ENCODE data around the gene MYL12A.
"Not testable (repeated sequence)": the region's sequence is repeated elsewhere in the genome, so short reads cannot be mapped to it uniquely, and the experiment has no call there.

MYL12A gene

DNA sequence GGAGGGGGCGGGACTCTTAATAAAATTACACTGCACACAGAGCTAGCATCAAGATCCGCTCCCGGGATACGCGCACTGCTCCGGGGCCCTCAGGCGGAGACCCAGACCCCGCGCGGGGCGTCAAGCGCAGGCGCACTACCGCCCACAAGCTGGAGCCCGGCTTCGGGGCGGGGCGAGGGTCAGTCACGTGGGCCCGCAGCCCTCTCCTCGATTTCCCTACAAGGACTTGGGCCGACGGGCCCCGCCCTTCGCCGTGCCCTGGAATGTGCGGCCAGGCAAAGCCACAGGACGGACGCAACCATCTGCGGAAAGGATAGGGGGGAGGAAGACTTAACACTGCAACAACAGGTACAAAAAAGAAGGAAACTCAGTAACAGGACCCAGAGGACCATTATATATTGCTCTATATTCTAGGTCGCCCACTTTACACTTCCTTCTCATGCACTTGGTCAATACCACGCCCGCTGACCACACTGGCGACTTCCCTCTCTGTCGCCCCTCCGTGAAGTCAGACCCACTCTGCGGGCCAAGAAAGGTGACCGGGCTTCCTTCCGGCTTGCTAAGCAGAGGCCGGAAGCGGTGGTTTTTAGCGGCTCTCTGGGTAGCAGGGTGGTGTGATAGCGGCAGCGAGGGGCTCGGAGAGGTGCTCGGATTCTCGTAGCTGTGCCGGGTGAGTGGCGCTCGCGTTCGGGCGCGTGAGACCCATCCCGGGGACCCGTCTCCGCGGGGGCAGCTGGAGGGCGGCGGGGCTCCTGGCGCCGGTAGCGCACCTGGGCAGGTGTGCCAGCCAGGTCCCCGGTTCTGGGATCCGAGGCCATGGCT, at the start of gene MYL12A:
Gene MYL12A (plus strand): TSS at position 562 of the 822 bp plus-strand sequence. CDS start 5,447 bp downstream, outside the sequence.
- peak; percentile 93 for FAIRE-seq

DNA sequence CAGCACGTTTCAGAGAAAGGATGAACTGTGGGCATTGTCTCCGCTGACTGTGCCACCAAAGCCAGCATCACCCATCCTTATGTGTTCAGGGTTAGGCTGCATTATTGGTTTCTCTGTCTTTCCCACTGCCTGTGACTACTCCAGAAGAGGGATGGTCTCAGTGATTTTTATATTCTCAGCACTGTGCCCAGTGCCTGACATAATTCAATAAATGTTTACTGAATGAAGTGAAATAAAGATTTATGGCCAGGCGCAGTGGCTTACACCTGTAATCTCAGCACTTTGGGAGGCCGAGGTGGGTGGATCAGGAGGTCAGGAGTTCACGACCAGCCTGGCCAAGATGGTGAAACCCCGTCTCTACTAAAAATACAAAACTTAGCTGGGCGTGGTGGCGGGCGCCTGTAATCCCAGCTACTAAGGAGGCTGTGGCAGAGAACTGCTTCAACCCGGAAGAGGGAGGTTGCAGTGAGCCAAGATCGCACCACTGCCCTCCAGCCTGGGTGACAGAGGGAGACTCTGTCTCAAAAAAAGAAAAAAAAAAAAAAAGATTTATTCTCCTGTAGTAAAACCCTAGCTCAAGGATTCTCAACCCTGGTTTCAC, 49.2 kb upstream of the MYL12A start:
- FAIRE-seq: not testable (repeated sequence)

DNA sequence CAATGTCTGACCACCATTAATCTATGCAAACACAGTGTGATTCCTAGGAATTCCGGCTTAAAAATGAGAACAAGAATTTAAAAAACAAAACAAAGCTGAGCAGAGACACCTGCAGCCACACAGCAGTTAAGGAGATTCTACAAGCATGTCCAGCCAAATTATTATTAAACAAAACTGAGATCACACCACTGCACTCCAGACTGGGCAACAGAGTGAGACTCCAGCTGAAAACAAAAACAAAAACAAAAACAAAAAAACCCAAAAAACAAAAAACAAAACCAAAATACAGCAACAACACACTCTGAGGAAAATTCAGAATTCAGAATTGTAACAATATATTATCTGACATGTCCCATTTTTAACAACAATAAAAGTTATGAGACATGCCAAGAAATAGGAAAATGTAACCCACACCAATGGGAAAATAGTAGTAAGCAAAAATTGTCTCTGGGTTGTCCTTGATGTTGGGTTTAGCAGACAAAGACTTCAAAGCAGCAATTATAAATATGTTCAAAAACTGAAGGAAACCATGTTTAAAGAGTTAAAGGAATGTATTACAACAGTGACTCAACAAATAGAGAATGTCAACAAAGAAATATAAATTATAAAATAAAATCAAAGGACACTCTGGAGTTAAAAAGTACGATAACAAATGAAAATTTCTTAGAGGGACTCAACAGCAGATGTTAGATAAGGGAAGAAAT, 47.5 kb upstream of the MYL12A start:
- no peak for FAIRE-seq

DNA sequence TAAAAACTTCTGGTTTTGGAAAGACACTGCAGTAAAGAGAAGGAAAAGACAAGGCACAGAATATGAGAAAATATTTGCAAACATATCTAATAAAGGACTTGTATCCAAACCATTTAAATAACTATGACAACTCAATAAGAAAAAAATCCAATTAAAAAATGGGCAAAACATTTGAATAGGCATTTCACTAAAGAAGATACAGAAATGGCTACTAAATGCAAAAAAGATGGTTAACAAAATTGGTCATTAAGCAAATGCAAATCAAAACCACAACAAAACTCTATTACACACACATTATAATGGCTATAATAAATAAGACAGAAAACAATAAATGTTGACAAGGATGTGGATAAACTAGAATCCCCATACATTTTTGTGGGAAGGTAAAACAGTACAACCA, 42.4 kb upstream of the MYL12A start:
- FAIRE-seq: peak; percentile 41

DNA sequence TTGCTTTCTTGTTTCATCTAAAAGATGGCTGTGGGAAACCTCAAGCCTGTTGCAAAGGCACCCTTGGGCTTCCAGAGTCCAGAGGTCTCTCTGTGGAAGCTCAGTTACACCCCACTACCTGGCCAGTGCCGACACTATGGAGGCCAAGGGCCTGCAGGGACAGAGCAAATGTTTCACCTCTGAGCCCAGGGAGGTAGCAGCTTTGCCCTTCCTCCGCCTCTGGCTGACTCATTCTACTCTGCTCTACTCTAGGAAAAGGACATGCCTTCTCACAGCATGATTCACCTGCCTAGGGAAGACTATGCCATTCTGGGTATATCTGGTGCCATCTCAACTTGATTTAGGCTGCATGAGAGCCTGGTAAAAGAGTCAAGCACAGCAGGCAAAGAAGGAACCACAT, 40.0 kb upstream of the MYL12A start:
- no peak for FAIRE-seq

DNA sequence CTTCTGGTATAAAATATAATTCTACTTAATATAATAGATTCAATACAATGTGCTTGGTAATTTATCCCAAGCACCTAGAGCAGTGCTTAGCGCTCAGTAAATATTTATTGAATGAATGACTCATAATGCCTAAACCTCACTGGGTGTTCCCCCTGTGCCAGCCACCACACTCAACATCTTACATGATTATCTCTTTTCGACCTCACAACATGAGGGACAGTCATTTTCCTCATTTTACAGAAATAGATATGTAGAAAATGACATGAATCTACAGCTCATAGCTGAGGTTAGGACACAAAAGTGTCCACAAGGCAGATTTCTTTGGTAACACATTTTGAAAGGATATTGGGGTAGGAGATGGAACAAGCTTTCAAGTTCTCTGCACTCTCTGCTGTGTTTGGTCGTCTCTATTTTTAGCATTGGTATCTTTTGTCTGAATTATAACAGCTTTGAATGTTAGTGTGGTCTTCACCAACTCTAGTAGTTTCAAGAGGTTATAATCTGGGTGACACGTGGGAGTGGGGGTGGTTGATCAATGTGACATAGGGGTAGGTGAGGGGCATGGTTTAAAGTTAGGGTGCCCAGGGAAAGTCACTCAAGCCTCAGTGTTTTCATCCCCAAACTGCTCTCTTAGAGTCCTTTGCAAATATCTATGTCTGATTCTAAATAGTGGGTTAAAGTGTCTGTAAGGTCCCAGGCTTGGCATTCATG, 37.6 kb upstream of the MYL12A start:
- FAIRE-seq: no peak

DNA sequence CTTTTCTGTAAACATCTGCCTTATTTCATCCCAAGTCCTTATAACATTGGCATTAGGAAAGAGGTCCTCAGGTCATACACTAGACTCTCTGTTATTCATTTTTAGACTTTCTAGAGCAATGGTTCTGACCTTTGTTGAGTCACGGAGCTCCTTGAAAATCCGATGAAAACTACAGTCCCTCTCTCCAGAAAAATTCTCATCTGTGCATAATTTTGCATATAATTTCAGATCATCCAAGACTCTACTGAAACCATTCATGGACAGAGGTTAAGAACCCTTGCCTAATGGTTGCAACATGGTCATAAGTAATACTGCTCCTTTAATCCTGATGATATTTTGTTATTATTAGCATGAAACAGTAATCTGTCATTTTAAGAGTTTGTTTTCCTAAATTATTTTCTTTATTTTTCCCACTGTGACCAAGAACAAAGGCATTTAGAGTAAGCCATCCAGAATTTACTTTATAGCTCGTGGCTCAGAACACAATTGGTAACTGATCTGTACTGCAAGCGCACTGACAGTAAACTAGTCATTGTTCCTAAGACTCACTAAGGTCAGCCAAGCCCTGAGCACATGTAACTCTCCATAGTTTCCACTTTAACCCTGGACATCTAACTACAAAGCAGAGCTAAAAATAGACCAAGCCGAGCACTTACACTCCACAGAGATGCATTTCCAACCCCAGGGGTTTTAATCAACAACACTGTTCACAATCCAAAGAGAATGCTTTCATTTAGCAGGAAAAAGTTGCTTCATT, 36.2 kb upstream of the MYL12A start:
- FAIRE-seq: no peak

DNA sequence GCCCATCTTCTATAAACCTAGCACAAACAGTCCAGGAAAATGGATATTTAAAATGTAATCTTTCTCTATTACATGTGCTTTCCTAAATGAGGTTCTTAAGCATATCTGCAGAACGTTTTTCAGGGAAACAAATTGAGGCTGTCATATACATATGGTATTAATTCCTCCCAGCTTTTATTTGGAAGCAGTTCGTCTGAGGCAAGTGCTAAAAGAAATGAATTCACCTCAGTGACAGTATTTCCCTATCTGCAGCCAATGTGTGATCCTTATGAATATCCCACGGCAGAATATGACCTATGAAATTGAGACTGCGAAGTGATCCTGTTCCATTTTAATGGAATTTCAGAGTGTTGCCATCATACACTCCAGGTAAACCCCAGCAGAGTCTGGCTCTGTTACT, 34.9 kb upstream of the MYL12A start:
- FAIRE-seq: no peak

DNA sequence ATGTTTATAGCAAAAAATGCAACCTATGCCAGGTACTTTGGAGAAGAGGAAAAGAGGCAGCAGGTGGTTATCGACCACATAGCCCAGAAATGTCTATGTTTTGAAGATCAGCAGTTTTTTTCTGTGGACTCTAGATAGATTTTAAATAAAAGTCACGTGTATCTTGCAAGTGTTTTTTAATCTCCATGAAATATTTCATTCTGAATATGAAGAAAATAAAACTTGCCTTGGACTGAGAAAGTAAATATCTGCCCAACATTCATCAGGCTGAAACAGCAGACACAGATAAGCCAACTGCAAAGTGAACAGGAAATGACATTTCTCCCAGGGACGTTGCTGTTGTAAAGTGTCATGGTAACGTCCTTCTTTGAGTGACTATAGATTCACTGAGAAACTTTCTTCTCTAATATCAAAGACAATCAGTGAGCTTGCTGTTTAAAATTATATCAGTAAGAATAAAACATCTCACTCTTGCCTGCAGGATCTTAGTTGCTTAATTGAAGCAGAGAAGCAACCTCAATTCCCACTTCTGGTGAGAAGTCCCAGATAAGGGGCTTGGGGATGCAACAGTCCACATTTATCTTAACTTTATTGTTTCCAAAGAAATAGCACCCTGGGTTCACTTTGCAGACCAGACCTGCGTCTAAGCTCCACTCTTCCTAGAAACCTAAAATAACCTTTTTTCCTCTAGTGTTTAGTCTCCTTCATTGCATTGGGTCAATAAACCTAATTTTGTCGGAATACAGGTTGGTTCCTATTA, 34.1 kb upstream of the MYL12A start:
- FAIRE-seq: no peak

DNA sequence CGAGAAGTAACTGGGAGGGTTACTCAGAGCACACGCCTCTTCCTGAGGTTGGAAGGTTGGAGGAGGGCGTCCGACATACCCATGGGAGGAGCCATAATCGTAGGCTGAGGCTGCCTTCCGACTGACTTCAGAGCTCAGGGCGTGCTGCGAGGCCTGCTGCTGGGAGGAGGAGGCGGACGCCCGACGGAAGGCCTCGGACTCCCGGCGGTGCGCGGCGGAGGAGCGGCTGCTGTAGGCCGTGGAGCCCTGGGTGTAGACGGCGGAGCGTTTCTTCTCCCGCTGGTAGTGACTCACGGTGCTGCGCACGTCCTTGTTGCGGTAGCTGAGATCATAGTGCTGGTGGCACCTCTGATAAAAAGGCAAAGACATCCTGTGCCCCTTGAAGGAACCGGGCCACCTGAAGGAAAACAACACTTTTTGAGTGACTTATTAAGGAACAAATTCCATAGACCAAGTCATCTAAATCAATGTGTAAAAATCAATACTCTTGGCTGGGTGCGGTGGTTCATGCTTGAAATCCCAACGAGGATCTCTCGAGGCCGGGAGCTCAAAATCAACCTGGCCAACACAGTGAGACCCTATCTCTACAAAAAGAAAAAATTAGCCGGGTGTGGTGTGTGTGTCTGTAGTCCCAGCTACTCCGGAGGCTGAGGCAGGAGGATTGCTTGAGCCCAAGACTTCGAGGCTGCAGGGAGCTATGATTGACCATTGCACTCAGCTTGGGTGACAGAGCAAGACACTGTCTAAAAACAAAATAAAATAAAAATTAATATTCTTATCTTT, 32.6 kb upstream of the MYL12A start:
- FAIRE-seq: no peak

DNA sequence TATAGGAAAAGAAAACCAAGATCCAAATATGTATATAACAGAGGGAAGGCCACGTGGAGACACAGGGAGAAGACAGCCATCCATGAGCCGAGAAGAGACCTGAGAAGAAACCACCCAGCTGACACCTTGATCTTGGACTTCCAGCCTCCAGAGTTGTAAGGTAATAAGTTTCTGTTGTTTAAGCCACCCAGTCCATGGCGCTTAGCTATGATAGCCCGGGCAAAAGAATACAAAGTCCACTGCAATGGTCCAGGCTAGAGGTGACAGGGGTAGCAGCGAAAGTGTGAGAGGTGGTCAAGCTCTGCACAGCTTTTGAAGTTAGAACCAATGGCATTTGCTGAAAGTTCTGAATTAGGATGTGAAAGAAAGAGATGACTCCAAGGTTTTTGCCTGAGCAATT, 30.6 kb upstream of the MYL12A start:
- FAIRE-seq: no peak

DNA sequence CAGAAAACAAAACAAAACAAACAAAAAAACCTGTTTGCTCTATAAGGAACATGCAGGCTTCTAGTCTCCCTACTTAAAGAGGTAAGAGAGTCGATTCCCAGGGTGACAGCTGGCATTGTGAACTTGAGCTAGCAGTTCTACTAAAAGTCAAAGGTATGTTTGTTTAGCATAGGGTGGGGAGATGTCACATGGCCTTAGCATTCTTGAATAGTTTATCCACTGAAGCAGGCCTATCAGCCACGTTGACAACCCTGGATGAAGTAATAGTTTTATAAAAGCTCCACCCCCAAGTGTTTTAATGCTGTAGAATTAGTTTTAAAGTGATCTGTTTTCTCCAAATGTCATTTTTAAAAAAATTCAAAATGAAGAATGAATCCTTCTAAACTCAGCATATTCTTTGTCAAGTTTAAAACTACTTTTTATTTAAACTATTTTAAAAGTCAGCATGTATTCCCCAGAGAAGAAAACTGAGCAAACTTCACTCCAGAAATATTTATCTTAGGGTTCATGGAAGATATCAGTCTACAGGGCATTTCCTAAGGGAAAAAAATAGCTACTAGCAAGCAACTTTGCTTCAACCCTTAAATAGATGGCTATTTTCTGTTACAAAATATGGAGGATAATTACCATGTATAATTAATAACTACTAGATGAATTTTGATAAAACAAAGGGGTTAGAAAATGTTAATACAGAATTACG, 29.5 kb upstream of the MYL12A start:
- no peak for FAIRE-seq

DNA sequence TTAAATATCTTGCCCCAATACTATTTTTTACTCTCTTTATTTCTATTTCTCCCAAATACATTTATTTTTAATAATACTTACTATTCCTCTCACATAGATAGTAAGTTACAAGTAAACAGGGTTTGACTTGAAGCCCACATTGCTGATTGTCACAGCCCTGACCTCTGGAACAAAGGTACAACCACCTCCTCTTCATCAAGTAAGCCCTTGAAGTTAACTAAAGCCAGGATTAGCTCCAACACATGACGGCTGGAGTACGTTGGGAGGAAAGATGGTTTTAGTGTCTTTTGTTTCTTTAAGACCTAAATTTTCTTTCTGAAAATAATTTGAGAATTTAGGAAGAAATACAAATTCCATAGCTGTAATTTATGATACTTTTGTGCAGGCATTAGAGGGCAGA, 28.8 kb upstream of the MYL12A start:
- FAIRE-seq: no peak

DNA sequence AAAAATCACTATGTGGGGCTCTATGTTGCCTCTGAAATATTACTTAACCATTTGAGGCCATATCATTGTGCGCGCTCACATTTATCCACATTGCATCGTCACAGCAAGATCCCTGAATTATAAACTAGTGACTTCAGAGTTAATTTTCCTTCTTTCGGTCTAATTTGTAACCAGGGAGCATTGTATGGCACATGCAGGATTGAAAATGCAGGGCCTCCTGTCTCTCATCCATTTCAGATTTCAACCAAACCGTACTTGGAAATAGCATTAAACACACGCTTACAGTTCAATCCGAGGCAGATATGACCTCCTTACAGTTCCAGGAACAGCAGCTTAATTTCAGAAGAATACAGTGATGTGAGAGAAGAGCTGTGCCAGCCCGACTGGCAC, 28.4 kb upstream of the MYL12A start:
- no peak for FAIRE-seq

DNA sequence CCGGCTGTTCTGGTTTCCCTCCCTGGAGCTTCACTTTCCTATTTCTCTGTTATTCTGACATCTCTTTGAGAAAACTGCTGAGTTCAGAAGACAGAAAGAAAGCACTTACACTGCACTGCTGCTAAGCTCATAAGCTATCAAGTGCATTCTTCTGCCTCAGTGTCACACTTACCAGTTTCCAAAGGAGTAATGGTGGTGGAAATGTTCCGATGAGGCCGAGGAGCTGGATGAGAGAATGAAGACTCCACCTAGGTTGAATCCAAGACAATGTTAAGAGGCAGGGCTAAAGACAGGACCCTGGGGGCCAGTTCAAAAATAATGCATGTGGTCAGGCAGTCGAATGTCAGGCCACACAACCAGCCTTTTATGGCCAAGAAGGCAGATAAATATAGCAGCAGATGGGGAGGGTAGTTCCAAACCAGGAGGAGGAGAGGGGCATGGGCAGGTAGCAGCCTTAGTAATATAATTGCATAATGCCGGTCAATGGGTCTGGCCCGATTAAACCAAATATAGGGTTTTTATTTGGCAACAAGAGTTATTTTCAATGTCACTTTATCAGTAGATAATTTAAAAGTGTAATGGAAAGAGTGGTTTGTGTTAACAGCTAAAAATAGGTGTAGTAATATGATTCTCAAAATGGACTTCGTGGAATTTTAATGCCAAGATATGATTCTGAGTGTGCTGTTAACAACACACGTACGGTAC, 27.8 kb upstream of the MYL12A start, which contains the start of gene MYOM1:
Gene MYOM1 (minus strand): TSS at position 338 of the 705 bp plus-strand sequence. CDS start 4,745 bp downstream, outside the sequence.
- no peak for FAIRE-seq

DNA sequence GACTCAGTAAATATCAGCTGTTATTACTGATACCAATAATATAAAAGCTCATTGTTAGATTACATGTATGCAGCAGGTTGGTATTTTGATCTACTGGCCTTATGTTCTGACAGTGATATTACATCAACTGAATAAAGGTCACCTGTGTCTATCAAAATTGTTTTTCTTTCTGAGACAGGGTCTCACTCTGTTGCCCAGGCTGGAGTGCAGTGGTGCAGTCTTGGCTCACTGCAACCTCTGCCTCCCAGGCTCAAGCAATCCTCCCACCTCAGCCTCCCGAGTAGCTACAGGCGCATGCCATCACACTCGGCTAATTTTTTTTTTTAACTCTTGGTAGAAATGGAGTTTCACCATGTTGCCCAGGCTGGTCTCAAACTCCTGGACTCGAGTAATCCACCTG, 26.7 kb upstream of the MYL12A start:
- not testable (repeated sequence) for FAIRE-seq

DNA sequence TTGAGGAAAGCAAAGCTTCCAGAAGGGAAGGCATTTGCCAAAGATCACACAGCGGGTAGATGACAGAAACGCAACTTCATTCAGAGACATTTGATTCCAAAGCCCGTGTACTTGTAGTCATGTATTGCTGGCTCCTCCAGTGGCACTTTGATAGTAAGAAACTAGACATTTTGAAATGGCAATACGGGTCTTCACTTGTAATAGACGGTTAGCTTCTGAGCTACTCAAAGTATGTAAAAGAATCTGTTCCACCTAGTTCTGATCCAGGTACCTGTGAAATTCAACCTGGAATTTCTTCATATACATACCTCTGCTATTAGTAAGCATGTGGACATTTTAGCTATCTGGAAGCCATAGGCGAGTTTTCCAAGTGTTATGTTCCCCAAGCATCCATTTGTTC, 26.1 kb upstream of the MYL12A start:
- FAIRE-seq: no peak

DNA sequence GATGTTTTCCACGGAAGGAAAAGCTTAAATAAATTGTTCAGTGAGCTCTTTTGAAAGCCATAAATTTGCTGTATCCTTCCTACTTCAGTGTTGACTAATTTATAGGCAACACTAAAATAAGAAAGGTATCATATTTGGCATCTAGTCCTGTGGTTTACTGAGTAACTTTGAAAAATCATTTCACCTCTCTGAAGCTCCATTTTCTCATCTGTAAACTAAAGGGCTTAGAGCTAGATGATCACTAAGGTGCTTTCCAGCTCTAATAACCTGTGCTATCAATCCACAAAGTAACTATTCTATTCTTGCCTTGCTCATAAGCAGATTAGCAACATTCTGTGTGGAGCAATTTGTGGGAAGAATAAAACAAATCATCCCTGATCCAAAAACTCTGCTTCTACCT, 24.2 kb upstream of the MYL12A start:
- no peak for FAIRE-seq

DNA sequence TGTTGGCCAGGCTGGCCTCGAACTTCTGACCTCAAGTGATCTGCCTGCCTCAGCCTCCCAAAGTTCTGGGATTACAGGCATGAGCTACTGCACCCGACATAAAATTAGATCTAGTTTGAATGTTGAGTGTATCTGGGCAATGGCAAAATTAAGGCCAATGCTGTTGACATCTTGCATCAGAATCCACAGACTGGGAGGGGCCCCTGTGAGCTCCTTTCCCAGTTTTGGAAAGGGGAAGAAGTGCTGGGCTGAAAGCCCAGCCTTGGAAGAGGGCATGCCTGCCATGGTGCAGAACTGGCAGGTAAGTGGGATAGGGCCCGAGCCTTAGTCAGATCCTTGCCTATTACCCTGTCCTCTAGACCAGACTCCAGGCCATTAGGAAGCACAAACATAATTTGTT, 23.4 kb upstream of the MYL12A start:
- no peak for FAIRE-seq

DNA sequence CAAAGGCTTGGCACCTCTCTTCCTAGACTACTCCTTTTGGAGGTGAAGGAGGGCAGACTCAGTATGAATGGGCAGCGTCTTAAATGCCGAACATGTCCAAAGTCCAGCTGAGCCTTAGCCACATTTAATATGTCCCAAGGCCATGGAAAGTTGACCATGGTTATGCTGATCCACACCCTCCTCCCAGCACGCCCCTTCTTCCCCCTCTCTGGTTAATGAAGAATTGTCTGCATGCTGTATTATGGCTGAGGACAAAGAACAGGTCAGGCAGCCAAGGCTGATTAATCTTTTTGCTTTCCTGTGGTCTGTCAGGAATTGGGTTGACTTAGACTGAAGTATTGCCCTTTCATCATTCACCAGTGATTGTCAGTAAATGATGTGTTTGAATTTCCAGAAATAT, 22.0 kb upstream of the MYL12A start:
- FAIRE-seq: no peak
